AG08395 (cell line): ENCODE data around the gene SARNP.

Experiments
- DNase-seq: peaks from one replicate; pipeline ENCODE4 v3.0.0; 2012; ENCODE audit warnings: mixed read lengths, low spot score

Gene SARNP

DNA sequence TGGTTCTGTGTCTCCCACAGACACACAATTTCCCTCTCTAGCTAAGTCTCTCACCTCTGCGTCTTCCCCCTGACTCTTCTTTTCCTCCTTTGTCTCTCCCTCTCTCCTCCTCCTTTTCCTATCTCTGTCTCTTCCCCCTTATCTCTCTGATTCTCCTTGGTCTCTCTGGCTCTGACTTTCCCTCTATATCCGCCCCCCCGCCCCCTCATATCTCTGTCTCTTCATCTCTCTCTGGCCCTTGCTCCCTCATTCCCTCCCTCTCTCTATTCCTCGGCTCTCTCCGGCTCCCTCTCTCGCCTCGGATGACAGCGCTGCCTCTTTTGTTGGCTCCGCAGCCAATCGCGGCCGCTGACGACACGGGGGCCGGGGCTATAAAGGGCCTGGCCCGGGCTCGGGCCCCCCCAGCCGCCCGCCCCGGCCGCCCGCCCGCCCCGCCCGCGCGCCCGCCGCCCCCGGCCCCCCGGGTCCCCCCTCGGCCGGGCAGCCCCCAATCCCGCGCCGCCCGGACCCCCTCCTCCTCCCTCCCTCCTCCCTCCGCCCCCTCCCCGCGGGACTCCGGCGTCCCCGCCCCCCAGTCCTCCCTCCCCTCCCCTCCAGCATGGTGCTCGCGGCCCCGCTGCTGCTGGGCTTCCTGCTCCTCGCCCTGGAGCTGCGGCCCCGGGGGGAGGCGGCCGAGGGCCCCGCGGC is 74.7 kb downstream of the SARNP start, which contains the start of gene GDF11:
TSS of gene GDF11 (plus strand) at position 404 of the 687 bp plus-strand sequence. CDS start at position 599, 195 bp downstream.
- DNase-seq, result peak; percentile 90

GRCh38 chr12:55741931-55742680 is 75.4 kb downstream of the SARNP start:
- no peak for DNase-seq

GRCh38 chr12:55739025-55739378 is 78.5 kb downstream of the SARNP start:
- no peak for DNase-seq

DNA sequence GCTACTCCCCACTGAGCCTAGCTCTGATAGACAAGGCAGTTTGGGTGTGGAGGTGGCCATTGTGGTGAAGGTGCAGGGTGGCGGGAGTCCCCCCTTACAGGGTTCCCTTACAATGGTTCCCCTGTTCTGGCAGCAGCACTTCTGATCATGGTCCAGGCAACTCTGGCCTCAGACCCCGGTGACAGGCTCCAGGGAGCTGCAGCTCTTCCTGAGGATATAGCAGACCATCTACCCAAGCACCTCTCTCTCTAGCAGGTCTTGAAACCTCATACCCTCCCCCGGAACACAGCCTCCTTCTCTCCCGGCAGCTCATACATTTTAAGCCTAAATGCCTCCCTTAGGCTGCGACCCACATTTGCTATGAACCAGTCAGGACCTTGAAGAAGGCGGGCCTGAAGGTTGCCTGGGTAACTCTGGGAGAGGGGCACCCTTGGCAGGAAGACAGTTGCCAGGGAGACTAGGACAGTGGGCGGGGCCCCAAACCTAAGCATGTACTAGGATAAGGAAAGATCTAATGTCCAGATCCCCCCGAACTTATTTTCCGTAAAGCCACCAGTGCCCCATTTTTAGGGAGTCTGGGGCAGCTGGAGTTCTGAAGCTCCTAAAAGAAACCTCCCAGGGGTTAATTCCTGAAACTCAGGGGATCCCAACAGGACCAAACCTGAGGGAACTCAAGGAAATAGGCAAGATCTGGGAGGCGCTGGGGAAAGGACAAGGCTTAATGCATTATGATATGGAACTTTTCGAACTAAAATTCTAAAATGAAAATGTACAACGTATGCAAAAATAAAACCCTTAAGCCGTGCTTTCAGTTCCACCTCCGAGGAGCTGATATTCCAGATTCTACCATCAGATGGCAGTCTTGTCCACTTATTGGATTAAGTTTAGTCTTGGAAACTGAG is 79.2 kb downstream of the SARNP start:
- peak; percentile 71 for DNase-seq

DNA sequence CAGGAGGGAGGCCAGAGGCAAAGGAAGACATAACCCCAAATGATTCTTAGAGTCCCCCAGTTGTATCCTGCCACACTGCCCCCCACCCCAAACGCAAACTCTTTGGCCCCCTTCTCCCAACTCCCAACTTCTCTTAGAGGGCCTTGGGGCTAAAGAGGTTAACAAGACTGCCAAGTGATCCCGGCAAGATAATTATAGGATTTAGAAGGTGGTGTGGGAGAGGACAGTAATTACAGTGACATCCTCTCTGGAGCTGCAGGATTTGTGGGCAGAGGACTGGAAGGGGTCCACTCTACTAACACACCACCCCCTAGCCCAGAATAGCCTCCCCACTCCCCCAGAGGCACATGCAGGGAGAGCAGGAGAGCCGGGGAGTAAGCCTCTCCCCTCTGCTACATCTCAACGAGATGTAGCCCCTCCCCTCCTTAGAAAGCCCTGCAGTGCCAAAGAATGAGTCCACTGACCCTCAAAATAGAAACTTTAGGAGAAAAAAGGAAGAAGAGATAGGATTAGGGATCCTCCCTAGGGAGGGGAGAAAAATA is 79.9 kb downstream of the SARNP start:
- no peak for DNase-seq

- DNase-seq, result peak; percentile 64
These were observed 80.5 kb downstream of the SARNP start for GRCh38 chr12:55736780-55737580.

- no peak for DNase-seq
These were observed 81.4 kb downstream of the SARNP start for GRCh38 chr12:55736076-55736475.

GRCh38 chr12:55734595-55734994 is 82.9 kb downstream of the SARNP start:
- no peak for DNase-seq

- DNase-seq, result no peak
These were observed 83.7 kb downstream of the SARNP start for GRCh38 chr12:55733858-55734257.

GRCh38 chr12:55733021-55733555 is 84.4 kb downstream of the SARNP start:
- DNase-seq, result no peak

DNA sequence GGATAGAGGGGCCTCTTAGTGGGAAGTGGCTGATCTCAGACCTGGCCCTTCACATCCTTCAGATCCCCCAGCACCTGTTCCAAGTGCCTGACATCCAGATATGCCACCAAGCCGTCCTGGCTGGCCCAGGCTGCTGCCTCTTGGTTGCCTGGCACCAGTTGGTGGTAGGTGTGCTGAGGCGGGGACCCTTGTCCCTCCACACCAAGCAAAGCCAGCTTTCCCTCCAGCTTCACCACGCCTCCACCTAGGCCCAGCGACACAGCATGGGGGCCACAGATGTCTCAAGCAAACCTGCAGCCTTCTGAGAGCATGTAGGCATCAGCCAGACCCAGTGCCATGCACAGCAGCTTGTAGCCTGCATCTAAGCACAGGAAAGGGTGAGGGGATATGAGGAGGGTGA is 85.2 kb downstream of the SARNP start:
- no peak for DNase-seq

DNA sequence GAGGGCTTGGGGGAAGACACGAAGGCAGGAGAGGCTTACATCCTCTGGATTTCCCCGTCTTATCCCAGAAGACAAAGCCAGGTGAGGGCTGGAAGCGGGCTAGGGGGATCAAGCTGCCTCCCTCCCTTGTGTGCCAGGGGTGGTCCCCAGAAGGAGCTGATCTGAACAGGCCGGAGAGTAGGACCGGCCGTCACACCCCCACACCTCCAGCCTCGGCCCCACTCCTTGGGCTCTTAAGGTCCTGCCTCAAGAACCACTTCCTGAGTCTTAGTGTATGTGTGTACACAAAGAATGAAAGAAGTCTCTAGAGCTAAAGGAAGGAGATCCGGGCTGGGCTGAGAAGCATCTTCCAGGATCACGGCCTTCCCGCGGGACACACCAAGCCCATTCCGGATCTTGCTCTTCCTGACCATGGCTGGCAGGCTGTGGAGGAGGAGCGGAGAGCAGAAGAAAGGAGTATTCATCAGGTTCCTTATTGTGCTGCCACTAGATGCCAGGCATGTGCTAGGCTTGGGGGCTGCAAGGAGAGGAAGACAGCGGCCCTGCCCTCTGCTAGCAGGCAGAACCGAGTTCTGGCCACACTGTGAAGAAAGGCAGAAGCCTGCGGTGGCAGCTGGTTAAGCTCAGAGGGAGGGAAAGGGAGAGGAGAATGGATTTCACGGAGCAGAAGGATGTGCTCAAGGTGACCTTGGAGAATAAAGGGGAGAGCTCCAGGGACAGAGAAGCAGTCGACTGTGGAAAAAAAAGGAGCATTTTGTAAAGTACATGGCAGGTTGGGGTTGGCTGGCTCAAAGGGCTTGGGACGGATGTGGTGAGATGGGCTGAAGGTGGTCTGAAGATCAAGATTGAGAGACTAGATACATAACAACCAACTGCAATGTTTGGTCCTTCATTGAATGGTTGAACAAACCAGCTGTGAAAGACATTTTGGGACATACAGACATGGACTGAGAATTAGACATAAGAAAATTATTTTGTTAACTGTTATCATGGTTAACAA is 87.4 kb downstream of the SARNP start:
- peak; percentile 49 for DNase-seq

DNA sequence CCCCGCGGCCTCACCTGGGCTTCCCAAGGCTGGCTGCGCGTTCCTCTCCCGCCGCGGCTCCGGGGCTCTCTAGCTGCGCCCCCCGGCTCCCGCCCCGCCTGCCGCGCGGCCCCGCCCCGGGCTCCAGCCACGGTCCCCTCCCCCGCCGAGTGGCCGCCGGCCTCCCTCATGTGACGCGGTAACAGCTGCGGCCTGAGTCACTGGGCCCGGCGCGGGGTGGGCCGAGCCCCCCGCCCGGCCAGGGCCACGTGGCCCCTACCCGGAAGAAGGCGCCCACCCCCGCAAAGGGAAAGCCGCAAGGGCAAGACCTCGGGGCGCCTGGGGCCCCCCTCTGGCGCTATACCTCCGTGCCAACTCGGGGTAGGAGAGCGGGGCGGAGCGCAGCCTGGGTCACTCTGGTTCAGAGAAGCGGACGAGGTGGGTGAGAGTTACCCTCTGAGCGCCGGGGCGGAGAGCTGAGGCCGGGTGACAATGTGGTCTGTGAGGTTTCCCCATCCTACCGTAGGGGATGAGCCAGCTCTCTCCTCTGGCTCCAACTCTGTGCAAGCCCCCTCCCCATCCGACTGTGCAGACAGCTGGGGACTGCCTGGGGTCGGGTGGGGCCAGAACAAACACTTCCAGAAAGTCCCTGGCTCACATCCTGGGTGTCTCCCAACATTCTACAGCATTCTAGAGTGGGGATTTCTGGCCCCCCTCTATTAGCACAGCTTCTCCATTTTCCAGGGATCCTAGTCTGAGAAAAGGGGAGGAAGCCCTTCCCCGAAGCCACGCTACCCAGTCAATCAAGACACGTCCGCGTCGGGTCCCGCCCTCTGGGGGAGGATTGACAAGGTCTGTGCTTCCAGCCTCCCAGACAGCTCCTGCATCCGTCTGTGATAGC is 88.3 kb downstream of the SARNP start, which contains the start of gene CD63:
TSS of gene CD63 (minus strand) at position 71 of the 880 bp plus-strand sequence. CDS start 668 bp downstream, outside the sequence.
- peak; percentile 95 for DNase-seq

GRCh38 chr12:55728186-55728938 is 89.2 kb downstream of the SARNP start:
- DNase-seq, result peak; percentile 54

- no peak for DNase-seq
These were observed 89.8 kb downstream of the SARNP start for GRCh38 chr12:55727643-55728185.

DNA sequence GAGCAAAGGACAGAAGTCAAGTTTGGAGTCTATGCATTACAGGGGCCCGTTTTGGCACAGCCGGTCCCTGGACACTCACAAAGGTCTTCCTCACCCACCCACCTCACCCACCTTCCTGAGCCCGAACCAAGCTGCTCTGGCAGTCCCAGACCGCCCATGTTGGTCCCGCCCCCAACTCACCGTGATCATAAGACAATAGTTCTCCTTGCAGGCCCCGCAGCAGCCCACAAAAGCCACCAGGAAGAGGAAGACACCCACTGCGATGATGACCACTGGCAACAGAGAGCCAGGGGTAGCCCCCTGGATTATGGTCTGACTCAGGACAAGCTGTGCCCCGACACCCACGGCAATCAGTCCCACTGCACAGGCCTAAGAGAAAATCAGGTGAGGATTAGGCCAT is 90.6 kb downstream of the SARNP start:
- DNase-seq, result no peak

- DNase-seq, result no peak
These were observed 92.0 kb downstream of the SARNP start for GRCh38 chr12:55725556-55725955.

DNA sequence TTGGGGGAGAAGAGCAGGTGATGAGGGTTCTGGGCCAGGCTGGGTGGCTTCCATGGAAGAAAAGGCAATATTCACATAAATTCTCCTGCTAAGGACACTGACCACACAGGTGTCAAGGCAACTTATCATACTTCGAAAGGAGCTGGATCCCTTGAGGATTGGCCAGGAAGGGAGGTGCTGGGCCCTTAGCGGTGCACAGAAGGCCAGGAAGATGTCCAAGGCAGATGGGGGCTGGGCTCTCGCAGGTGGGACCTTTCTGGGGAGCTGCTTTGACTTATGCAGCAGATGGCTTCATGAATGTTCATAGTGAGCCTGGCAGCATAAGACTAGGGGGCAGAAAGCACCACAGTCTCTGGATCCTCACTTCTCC is 92.6 kb downstream of the SARNP start:
- DNase-seq, result no peak
